ENCODE data around the gene DIAPH3. TPM values are rescaled to one million over a fixed set of nuclear protein-coding genes. Genes with fewer than 3 reads are reported as not detected.

Gene DIAPH3
- total RNA-seq, 4 donors from 2014 or later: 0.31 to 2.0 (median 1.1) TPM

- DNase-seq (ENCODE audit: low spot score): no peak
- TF ChIP-seq CTCF (IDR thresholded peaks at IDR 0.05): no peak
- no peak for ATAC-seq (ENCODE audit: low FRiP score)
Measured at GRCh38 chr13:59874973-59875372, 288.8 kb downstream of the DIAPH3 start.

DNA sequence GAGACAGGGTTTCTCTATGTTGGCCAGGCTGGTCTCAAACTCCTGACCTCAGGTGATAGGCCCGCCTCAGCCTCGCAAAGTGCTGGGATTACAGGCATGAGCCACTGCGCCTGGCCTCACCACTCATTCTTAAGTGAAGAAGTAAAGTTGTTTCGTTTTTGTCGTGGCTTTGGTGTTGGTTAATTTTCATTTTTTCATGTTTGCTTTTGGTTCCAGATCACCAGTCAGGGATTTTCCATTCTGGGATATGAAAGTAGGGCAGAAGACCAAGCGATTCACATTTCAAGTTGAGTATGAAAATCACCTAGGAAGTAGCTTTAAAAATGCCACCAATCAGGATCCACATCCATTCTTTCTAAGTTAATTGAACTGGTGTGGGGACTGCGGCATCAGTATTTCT, 289.9 kb downstream of the DIAPH3 start:
- no peak for TF ChIP-seq CTCF (IDR thresholded peaks at IDR 0.05)
- no peak for DNase-seq (ENCODE audit: low spot score)
- no peak for ATAC-seq (ENCODE audit: low FRiP score)

DNA sequence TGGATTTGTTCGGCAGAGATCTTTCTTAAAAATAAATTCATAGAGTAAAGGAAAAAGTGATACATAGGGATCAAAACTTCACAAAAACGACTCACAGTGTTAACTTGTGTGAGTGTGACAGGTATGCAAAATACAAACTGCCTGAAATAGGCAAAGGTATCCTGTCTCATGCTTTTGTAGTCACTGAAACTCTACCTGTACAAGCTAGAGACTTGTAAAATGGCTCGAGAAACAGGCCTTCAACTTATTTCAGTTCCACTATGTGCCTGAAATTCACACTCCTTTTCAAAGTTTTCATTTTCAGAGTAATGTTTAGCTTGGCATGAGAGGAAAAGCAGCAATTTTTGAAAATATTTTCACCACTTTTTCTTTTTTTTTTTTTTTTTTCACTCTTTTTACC, 290.4 kb downstream of the DIAPH3 start:
- ATAC-seq (ENCODE audit: low FRiP score) (no peak), DNase-seq (ENCODE audit: low spot score) (no peak)
- TF ChIP-seq CTCF (IDR thresholded peaks at IDR 0.05): no peak

- DNase-seq (ENCODE audit: low spot score) (no peak), ATAC-seq (ENCODE audit: low FRiP score) (no peak)
Measured at GRCh38 chr13:59867867-59868266, 295.9 kb downstream of the DIAPH3 start.

DNA sequence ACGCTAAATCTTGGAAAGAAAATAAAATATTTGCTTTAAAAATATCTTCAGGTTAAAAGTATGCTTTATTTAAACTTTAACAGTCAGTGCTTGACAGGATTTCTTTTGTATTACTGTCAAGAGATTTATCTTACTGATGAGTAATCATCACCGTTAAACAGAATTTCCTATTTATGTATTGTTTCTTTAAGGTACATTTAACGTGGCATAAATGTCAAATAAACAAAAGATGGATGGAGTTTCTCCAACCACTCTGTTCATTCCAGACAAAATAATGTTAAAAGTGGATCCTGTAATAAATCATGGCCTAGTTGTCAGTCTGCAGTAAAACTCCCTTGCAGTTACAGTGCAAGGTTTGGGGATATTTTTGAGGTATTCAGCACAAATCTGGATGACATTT, 298.3 kb downstream of the DIAPH3 start:
- no peak for TF ChIP-seq CTCF (IDR thresholded peaks at IDR 0.05)
- ATAC-seq (ENCODE audit: low FRiP score): no peak
- no peak for DNase-seq (ENCODE audit: low spot score)

More at GRCh38 chr13:59867867-59868266, 295.9 kb downstream of the DIAPH3 start:
- TF ChIP-seq CTCF (IDR thresholded peaks at IDR 0.05): no peak

GRCh38 chr13:59863621-59864020, 300.1 kb downstream of the DIAPH3 start:
- no peak for DNase-seq (ENCODE audit: low spot score)
- no peak for ATAC-seq (ENCODE audit: low FRiP score)
- no peak for TF ChIP-seq CTCF (IDR thresholded peaks at IDR 0.05)

- ATAC-seq (ENCODE audit: low FRiP score) (no peak), DNase-seq (ENCODE audit: low spot score) (no peak)
- TF ChIP-seq CTCF (IDR thresholded peaks at IDR 0.05): no peak
Measured at GRCh38 chr13:59861676-59862075, 302.1 kb downstream of the DIAPH3 start.

All from omental fat pad (tissue), 4 donors.